ENCODE data around the gene PADI2. TPM values are rescaled to one million over a fixed set of nuclear protein-coding genes. Genes with fewer than 3 reads are reported as not detected.

Gene PADI2
- total RNA-seq, 1 experiment from 2014 or later: 3.0 TPM

DNA sequence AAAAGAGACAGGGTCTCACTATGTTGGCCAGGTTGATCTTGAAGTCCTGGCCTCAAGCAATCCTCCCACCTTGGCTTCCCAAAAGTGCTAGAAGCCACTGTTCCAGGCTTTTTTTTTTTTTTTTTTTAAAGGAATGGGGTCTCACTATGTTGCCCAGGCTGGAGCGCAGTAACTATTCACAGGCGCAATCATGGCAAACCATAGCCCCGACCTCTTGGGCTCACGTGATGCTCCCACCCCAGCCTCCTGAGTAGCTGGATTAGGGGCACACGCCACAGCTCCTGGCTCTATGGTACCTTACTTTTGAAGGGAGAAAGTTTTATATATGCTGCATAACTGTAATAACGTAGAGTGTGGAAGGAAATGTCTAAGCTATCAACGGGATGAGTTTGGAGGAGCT lies 101.8 kb downstream of the PADI2 start:
- Histone ChIP-seq H3K23ac (ENCODE audit: insufficient read length, low read depth, low read length) (no peak overlapping the region), H2AFZ (ENCODE audit: low read length) (no peak overlapping the region), H2BK15ac (ENCODE audit: low read depth, low read length) (no peak overlapping the region), H2BK5ac (ENCODE audit: insufficient read length, low read length) (no peak overlapping the region), H3T11ph (ENCODE audit: low read length) (no peak overlapping the region), H3K4me1 (ENCODE audit: insufficient read depth, low read length) (peaks cover 18% of the 10 kb centered on the region), H2BK20ac (ENCODE audit: low read depth, low read length, poor library complexity, severe bottlenecking) (no peak overlapping the region), H2BK12ac (ENCODE audit: insufficient read length, low read depth, low read length) (no peak overlapping the region), H4K91ac (ENCODE audit: insufficient read length, low read depth, low read length) (no peak overlapping the region), H3K27me3 (ENCODE audit: insufficient read depth, low read length) (no peaks in the 10 kb centered on the region), H2BK120ac (ENCODE audit: low read depth, low read length, poor library complexity, severe bottlenecking) (no peak overlapping the region), H3K9ac (ENCODE audit: extremely low read depth, insufficient read length, low read length) (no peak overlapping the region), H3K27ac (ENCODE audit: insufficient read length, low read depth, low read length) (no peak overlapping the region), H3K56ac (ENCODE audit: insufficient read length, low read depth, low read length) (no peak overlapping the region), H2AK5ac (ENCODE audit: insufficient read length, low read length) (no peak overlapping the region), H3K14ac (ENCODE audit: insufficient read depth, low read length) (no peak overlapping the region), H3K79me1 (ENCODE audit: insufficient read depth, low read depth, low read length, poor library complexity, severe bottlenecking) (no peaks in the 10 kb centered on the region), H3K18ac (ENCODE audit: insufficient read length, low read depth, low read length) (no peak overlapping the region), H3K23me2 (ENCODE audit: insufficient read length, low read depth, low read length, poor library complexity, severe bottlenecking) (no peaks in the 10 kb centered on the region), H3K79me2 (ENCODE audit: insufficient read depth, low read length) (no peaks in the 10 kb centered on the region), H3K4me2 (ENCODE audit: insufficient read depth, insufficient read length, low read length) (no peak overlapping the region), H3K4ac (ENCODE audit: low read depth, low read length) (no peak overlapping the region), H4K20me1 (ENCODE audit: control insufficient read depth, insufficient read depth, insufficient read length) (no peaks in the 10 kb centered on the region), H4K8ac (replicated peaks; ENCODE audit: insufficient read length, low read depth, low read length) (no peak overlapping the region), H3K9me3 (ENCODE audit: control insufficient read depth, low read depth, low read length) (no peaks in the 10 kb centered on the region), H4K5ac (ENCODE audit: insufficient read length, low read depth, low read length) (no peak overlapping the region)
- Mint-ChIP-seq H3K36me3 (ENCODE audit: insufficient read depth in 1 of 3, low read depth in 3 of 3) (peaks cover 18 to 48% (median 41%) of the 10 kb centered on the region in 3 experiments; a peak in 6 of 7 replicates), H3K9me3 (no peaks in the 10 kb centered on the region), H3K27ac (no peak overlapping the region), H3K4me3 (no peak overlapping the region), H3K4me1 (peaks cover 38 to 40% of the 10 kb centered on the region in 2 experiments), H3K27me3 (ENCODE audit: low read depth) (no peaks in the 10 kb centered on the region)
- TF ChIP-seq, protein P1, sequence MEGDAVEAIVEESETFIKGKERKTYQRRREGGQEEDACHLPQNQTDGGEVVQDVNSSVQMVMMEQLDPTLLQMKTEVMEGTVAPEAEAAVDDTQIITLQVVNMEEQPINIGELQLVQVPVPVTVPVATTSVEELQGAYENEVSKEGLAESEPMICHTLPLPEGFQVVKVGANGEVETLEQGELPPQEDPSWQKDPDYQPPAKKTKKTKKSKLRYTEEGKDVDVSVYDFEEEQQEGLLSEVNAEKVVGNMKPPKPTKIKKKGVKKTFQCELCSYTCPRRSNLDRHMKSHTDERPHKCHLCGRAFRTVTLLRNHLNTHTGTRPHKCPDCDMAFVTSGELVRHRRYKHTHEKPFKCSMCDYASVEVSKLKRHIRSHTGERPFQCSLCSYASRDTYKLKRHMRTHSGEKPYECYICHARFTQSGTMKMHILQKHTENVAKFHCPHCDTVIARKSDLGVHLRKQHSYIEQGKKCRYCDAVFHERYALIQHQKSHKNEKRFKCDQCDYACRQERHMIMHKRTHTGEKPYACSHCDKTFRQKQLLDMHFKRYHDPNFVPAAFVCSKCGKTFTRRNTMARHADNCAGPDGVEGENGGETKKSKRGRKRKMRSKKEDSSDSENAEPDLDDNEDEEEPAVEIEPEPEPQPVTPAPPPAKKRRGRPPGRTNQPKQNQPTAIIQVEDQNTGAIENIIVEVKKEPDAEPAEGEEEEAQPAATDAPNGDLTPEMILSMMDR (conservative IDR thresholded peaks at IDR 0.05): no peak
- no CpG with 5 or more reads among the region's 7 CpGs for WGBS (ENCODE audit: extremely low coverage, insufficient read length, low lambda C conversion rate)
- no peak for DNase-seq

Other genes starting within 250 kb of the PADI2 start
- 1,874 and 2,051 TPM in 2 replicates for gene RNU1-2, start 223.5 kb downstream of the PADI2 start, total RNA-seq (2021)
- 40.2 and 40.7 TPM in 2 replicates for gene CROCC, start 197.5 kb downstream of the PADI2 start, total RNA-seq (2021)
- gene MFAP2, start 138.8 kb downstream of the PADI2 start, total RNA-seq (2021): 146 and 152 TPM in 2 replicates
- 53.6 and 62.0 TPM in 2 replicates for gene ATP13A2, start 107.5 kb downstream of the PADI2 start, total RNA-seq (2021)
- gene SDHB, start 65.4 kb downstream of the PADI2 start, total RNA-seq (2021): 76.7 and 77.5 TPM in 2 replicates
- 0.20 and 0.24 TPM in 2 replicates for gene PADI1, start 85.7 kb upstream of the PADI2 start, total RNA-seq (2021)
- gene PADI3, start 129.6 kb upstream of the PADI2 start, total RNA-seq (2021): 2.4 and 2.5 TPM in 2 replicates
- gene PADI4, start 188.7 kb upstream of the PADI2 start, total RNA-seq (2021): 0.13 and 0.18 TPM in 2 replicates